GM12878 (cell line): ENCODE results near the gene HS6ST3. TPM values are rescaled to one million over a fixed set of nuclear protein-coding genes. Genes with fewer than 3 reads are reported as not detected.

Experiments used
- ATAC-seq: fragments of 200-7000 bp; cut with Tn5 transposase; 3 replicates; pipeline ENCODE4 v1.9.1; 2020; ENCODE audit warnings: mild to moderate bottlenecking, moderate library complexity
- BruUV-seq: library from RNA; stranded (reverse); fragments of 400-500 nt; replicated peaks from 2 replicates; lab custom pipeline; 2021; lab: Mats Ljungman, UMichigan
- CTCF ChIA-PET: fragments of 300-600 bp; sonication (Branson Sonifier 250); formaldehyde crosslinking; extraction: SDS; loops from one replicate; lab custom pipeline; 2021; ENCODE audit warnings: inconsistent platforms; lab: Yijun Ruan, JAX
- POLR2A ChIA-PET: fragments of 350-600 bp; formaldehyde crosslinking; extraction: SDS; loops from one replicate; lab custom pipeline; 2021; ENCODE audit warnings: inconsistent platforms; lab: Charles Lee
- RAD21 ChIA-PET: fragments of 300-600 bp; sonication (Branson Sonifier 250); formaldehyde crosslinking; loops from one replicate; lab custom pipeline; 2023; ENCODE audit warnings: antibody characterized with exemption; ENCODE audit not compliant: unreplicated experiment; lab: Charles Lee
- SMC1A ChIA-PET: fragments of 300-600 bp; sonication (Branson Sonifier 250); formaldehyde crosslinking; loops from one replicate; lab custom pipeline; 2023; ENCODE audit not compliant: unreplicated experiment, uncharacterized antibody; lab: Charles Lee
- DNase-seq: peaks from one replicate; pipeline ENCODE4 v3.0.0-alpha.2; 2011; ENCODE audit warnings: low read depth, low spot score
- FAIRE-seq: peaks from 3 replicates; lab custom pipeline; 2011; peaks lifted over from hg19 to GRCh38; lab: Jason Lieb, UNC
- H2AFZ ChIP-seq: 2 replicates; pipeline ENCODE4 v1.6.0; 2011; ENCODE audit warnings: low read depth, low read length, control low read depth; ENCODE audit not compliant: control insufficient read depth
- H3K27ac ChIP-seq: 2 replicates; pipeline ENCODE4 v1.5.1; 2011; ENCODE audit warnings: control low read depth; ENCODE audit not compliant: control insufficient read depth, insufficient read depth
- H3K27me3 ChIP-seq, 2 experiments: replicated peaks in 1 of 2; 2 replicates each; pipeline versions ENCODE4 v1.6.0 to v1.6.1; 2011; ENCODE audit warnings: low read length in 1 of 2; ENCODE audit not compliant: control insufficient read depth in 2 of 2, insufficient read depth in 2 of 2
- H3K36me3 ChIP-seq, 2 experiments: 2 replicates each; pipeline ENCODE4 v1.5.1; 2011; ENCODE audit warnings: low read length in 1 of 2; ENCODE audit not compliant: control insufficient read depth in 2 of 2, insufficient read depth in 2 of 2
- H3K4me1 ChIP-seq: 2 replicates; pipeline ENCODE4 v1.6.1; 2011; ENCODE audit warnings: mild to moderate bottlenecking, low read length, moderate library complexity, mixed read lengths; ENCODE audit not compliant: control insufficient read depth, insufficient read depth
- H3K4me2 ChIP-seq: 2 replicates; pipeline ENCODE4 v1.6.0; 2011; ENCODE audit warnings: control low read depth; ENCODE audit not compliant: control insufficient read depth, insufficient read depth
- H3K4me3 ChIP-seq: fragments of 200-600 bp; sonication (generic); 2 replicates; pipeline ENCODE4 v1.5.1; 2016
- H3K79me2 ChIP-seq: 2 replicates; pipeline ENCODE4 v1.6.0; 2011; ENCODE audit warnings: low read length; ENCODE audit not compliant: control insufficient read depth, insufficient read depth
- H3K9ac ChIP-seq: 2 replicates; pipeline ENCODE4 v1.8.0; 2011; ENCODE audit warnings: low read length, control low read depth, mixed read lengths; ENCODE audit not compliant: control insufficient read depth, insufficient read depth
- H3K9me3 ChIP-seq: replicated peaks from 3 replicates; pipeline ENCODE4 v1.5.1; 2011; ENCODE audit warnings: mild to moderate bottlenecking, low read length; ENCODE audit not compliant: control insufficient read depth, insufficient read depth
- H4K20me1 ChIP-seq: 2 replicates; pipeline ENCODE4 v1.6.0; 2011; ENCODE audit not compliant: control insufficient read depth, insufficient read depth
- CBFB ChIP-seq: IDR thresholded peaks from 2 replicates; pipeline ENCODE4 v1.6.1; 2016; ENCODE audit warnings: antibody characterized with exemption, low read depth
- ETV6 ChIP-seq, 2 experiments: fragments of 450-650 bp in 1 of 2; IDR thresholded peaks in 1 of 2; conservative IDR thresholded peaks in 1 of 2; 2 replicates each; pipeline ENCODE4 v1.6.1; 2014; ENCODE audit warnings: antibody characterized with exemption in 1 of 2, borderline replicate concordance in 1 of 2, low read depth in 1 of 2, mild to moderate bottlenecking in 1 of 2, moderate library complexity in 1 of 2
- HDGF ChIP-seq: fragments of 450-650 bp; IDR thresholded peaks from 2 replicates; pipeline ENCODE4 v1.6.1; 2016; ENCODE audit warnings: antibody characterized with exemption
- PAX5 ChIP-seq: IDR thresholded peaks from 2 replicates; pipeline ENCODE4 v1.6.1; 2011; ENCODE audit warnings: low read depth, low read length, borderline replicate concordance
- RAD21 ChIP-seq: IDR thresholded peaks from 2 replicates; pipeline ENCODE4 v1.6.1; 2011; ENCODE audit warnings: mild to moderate bottlenecking, low read depth, low read length, moderate library complexity; ENCODE audit not compliant: insufficient read depth
- ZBTB40 ChIP-seq: fragments of 450-650 bp; IDR thresholded peaks from 2 replicates; pipeline ENCODE4 v1.6.1; 2016; ENCODE audit warnings: mild to moderate bottlenecking, moderate library complexity, borderline replicate concordance
- WGBS: methylation state at CpG from one replicate; pipeline ENCODE4 v1.1.6; 2016; ENCODE audit warnings: low lambda C conversion rate; ENCODE audit not compliant: insufficient replicate concordance, insufficient coverage; ENCODE audit errors: missing lambda C conversion rate; 5-methylcytosine and 5-hydroxymethylcytosine counted together
- in situ Hi-C: fragments of 300-500 bp; cut with MboI; formaldehyde crosslinking; loops from 9 replicates; pipeline ENCODE4 v1.14.3; 2018; ENCODE audit warnings: mixed read lengths
- intact Hi-C: fragments of 100-400 bp; cut with micrococcal nuclease; formaldehyde crosslinking; loops from one replicate; pipeline ENCODE4 v1.14.2; 2022; ENCODE audit not compliant: unreplicated experiment
- polyA plus RNA-seq, 11 experiments: library from polyadenylated mRNA; depleted of rRNA in 4 of 11; unstranded in 6 of 11; stranded (reverse) in 5 of 11; fragments of >200 nt; fragmentation: Nextera tagmentation in 4 of 11; fragmentation: Illumina TruSeq in 1 of 11; extraction: Ambion mirVana in 4 of 11; extraction: Trizol in 1 of 11; gene quantifications; 1 replicate in 1 of 11; 2 replicates in 10 of 11; pipeline versions ENCODE4 v1.2.1 to v1.2.3, GENCODE V29; 2011 to 2016; ENCODE audit warnings: inconsistent platforms in 2 of 11, missing spikeins in 2 of 11, low read depth in 1 of 11
- total RNA-seq, 4 experiments: library from RNA; depleted of rRNA in 3 of 4; stranded (reverse); fragments of >200 nt in 3 of 4; fragmentation: Illumina TruSeq in 1 of 4; extraction: Trizol in 1 of 4; gene quantifications; 2 replicates each; pipeline versions ENCODE4 v1.2.1 to v1.2.3, GENCODE V29; 2013 to 2021

The HS6ST3 gene
- total and polyA plus RNA-seq, 10 of the 15 experiments (the other 5 are each of a cell fraction or from before 2014, with no cell fraction given) = under 0.01 to 2.9 TPM; not detected in 8

- WGBS = 19% methylated on average over 6 of the region's 6 CpGs
- Histone ChIP-seq H3K27me3 (no peaks in the 10 kb centered on the region), H3K4me1 (no peaks in the 10 kb centered on the region), H3K27ac (no peak overlapping the region), H3K4me3 (no peak overlapping the region), H4K20me1 (no peaks in the 10 kb centered on the region), H3K79me2 (no peaks in the 10 kb centered on the region), H3K9ac (no peak overlapping the region), H3K9me3 (no peaks in the 10 kb centered on the region), H3K4me2 (no peak overlapping the region), H3K36me3 (no peaks in the 10 kb centered on the region), H2AFZ (no peak overlapping the region)
- ATAC-seq = no peak
- intact Hi-C loops (no loop called here), in situ Hi-C loops (no loop called here)
- SMC1A ChIA-PET = no interaction called here
- CTCF ChIA-PET = no interaction called here
- BruUV-seq = no TSS peak
- TF ChIP-seq ZBTB40 (no peak), PAX5 (no peak), ETV6 (conservative IDR thresholded peaks at IDR 0.05 in 1 of 2, IDR thresholded peaks at IDR 0.05 in 1 of 2; ENCODE audit: borderline replicate concordance in 1 of 2, low read depth in 1 of 2) (no peak), CBFB (no peak), HDGF (no peak), RAD21 (no peak)
- no peak for FAIRE-seq
- POLR2A ChIA-PET = no interaction called here
- DNase-seq = no peak
- RAD21 ChIA-PET = no interaction called here
Observed at GRCh38 chr13:96185818-96186217, 95.9 kb downstream of the HS6ST3 start.
